HG03342 (cell line): ENCODE data around the gene MUC21.
"Not testable (repeated sequence)": the region's sequence is repeated elsewhere in the genome, so short reads cannot be mapped to it uniquely, and the experiment has no call there.

Source experiments
- ATAC-seq: cut with Tn5 transposase; IDR thresholded peaks from one replicate; pipeline ENCODE4 v1.9.1; 2021; ENCODE audit warnings: mild to moderate bottlenecking, moderate library complexity; ENCODE audit not compliant: unreplicated experiment

Gene MUC21

DNA sequence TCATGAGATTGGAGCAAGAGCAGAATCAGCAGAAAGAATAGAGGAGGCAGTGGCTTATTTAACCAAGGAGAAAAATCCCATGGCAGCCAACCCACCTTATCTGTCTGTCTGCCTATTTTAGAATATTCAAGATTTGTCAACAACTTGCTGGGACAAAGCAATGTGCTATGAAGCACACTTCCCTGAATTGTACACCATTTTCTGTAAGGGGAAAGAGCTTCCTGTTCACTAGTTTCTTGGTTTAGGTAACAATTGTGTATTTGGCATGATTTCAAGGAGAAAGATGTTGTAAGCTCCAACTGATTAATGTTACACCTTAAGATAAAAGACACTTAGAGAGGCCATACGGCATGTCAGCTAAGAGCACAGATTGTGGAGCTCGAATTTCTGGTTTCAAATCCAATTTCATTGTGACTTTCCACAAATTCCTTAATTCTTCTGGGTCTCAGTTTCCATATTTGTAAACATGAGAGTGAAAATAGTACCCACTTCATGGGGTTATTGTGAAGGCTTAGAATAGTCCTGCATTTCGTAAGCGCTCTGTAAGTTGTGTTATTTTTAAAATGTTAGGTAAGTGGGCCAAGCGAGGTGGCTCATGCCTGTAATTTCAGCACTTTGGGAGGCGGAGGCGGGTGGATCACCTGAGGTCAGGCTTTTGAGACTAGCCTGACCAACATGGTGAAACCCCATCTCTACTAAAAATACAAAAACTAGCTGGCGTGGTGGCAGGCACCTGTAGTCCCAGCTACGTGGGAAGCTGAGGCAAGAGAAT lies 21.9 kb downstream of the MUC21 start:
- ATAC-seq: no peak

DNA sequence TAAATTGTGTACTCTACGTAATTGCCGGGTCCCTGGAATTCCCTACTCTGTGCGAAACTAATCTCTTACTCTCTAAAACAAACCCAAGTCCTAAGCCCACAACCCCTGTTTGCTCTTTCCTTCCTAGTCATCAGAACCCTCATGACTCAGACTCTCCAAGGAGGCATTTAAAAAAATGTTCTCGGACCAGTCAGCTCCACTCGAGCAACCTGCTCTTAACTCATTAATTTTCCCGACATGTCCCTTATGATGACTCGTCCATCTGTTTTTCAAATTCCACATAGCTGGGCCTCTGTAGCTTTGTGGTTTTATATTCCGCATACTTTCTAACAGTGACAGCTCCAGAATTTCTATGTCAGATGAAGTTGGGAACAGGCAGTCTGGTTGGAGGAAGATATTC lies 24.2 kb downstream of the MUC21 start:
- ATAC-seq: no peak

DNA sequence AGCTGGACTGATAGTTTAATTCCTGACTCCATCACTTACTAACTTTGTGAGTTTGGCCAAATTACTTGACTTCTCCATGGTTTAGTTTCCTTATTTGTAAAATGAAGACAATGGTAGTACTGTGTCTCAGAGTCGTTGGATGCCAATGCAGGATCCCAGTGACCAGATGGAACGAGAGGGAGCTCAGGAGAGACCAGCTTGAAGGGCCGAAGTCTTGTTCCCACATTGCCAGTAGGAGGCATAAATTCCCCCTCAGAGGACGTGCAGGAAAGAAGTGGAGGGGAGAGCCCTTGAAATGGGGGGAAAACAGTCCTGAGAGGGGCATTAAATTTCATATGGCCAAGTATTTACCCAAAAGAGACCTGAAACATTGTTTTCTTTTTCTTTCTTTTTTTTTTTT lies 24.6 kb downstream of the MUC21 start:
- ATAC-seq: no peak

DNA sequence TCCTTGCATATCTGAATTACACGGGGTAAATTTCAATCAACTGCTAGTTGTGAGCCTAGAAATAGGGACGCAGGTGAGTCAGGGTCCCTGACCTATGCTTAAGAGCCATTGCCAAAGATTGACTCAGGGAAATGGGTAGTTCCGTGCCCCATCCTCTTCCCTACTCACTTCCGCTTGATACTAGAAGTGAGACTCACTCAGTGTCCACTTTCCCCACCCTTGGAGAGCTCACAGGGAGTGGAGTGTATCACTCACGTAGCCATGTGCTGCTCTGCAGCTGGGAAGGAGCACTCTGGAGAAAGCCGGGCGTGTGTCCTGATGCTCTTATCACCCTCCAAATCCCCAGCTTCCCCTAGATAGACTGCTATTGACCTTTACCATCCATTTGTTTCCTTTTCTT lies 26.2 kb downstream of the MUC21 start:
- no peak for ATAC-seq

DNA sequence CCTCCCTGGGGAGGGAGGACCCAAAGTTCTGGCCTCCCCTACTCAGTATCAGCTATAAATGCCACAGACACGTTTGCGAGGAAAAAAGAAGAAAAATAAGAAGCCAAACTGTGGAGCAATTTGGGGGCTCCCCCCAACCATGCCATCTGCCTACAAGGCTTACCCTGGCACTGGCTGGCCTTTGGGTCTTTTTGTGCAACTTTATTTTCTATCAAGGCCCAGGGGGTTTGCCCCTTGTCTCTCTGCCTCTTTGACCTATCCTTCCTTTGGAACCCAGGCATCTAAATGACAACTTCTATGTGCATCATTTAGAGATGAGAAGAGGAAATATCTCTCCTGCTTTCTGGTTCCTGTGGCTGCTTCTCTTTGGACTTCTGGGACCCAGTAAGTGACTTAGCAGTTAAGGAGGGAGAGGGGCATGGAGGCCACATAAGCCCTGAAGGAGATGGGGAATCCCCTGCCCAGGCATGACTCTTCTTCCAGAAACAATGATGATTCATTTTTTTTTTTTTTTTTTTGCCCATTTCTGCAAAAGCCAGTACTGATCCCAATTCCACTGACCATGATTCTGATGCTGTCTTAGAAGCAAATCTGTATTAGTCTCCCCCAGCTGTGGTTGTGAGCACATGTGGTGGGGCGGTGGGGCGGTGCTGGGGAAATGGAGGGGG lies 27.0 kb downstream of the MUC21 start, which contains the start of gene MUC22:
Gene MUC22 (plus strand): TSS at position 82 of the 668 bp plus-strand sequence. CDS start 233 bp downstream, at position 315.
- ATAC-seq: no peak

DNA sequence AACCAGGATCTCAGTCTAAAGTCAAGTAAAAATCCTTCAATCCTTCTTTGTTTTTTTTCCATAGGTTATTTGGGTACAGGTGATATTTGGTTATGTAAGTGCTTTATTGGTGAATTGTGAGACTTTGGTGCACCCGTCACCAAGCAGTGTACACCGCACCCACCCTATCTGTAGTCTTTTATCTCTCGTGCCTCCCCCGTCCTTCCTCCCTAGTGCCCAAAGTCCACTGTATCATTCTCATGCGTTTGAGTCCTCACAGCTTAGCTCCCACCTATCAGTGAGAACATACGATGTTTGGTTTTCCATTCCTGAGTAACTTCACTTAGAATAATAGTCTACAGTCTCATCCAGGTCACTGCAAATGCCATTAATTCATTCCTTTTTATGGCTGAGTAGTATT lies 27.6 kb downstream of the MUC21 start:
- no peak for ATAC-seq

DNA sequence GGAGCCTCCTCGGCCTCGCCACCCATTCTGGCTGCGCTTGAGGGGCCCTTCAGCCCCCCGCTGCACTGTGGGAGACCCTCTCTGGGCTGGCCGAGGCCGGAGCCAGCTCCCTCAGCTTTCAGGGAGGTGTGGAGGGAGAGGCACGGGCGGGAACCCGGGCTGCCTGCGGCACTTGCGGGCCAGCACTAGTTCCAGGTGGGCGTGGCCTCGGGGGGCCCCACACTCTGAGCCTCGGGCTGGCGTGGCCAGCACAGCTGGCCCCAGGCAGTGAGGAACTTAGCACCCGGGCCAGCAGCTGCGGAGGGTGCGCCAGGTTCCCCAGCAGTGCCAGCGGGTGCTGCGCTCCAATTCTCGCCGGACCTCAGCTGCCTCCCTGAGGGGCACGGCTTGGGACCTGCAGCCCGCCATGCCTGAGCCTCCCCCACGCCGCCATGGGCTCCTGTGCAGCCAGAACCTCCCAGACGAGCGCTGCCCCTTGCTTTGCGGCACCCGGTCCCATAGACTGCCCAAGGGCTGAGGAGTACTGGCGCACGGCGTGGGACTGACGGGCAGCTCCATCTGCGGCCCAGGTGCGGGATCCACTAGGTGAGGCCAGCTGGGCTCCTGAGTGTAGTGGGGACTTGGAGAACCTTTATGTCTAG lies 33.3 kb downstream of the MUC21 start:
- ATAC-seq: no peak

DNA sequence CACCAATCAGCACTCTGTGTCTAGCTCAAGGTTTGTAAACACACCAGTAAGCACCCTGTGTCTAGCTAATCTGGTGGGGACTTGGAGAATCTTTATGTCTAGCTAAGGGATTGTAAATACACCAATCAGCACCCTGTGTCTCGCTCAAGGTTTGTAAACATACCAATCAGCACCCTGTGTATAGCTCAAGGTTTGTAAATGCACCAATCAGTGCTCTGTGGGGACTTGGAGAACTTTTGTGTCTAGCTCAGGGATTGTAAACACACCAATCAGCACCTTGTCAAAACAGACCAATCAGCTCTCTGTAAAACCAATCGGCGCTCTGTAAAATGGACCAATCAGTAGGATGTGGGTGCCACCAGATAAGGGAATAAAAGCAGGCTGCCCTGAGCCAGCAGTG lies 33.9 kb downstream of the MUC21 start:
- ATAC-seq: not testable (repeated sequence)

DNA sequence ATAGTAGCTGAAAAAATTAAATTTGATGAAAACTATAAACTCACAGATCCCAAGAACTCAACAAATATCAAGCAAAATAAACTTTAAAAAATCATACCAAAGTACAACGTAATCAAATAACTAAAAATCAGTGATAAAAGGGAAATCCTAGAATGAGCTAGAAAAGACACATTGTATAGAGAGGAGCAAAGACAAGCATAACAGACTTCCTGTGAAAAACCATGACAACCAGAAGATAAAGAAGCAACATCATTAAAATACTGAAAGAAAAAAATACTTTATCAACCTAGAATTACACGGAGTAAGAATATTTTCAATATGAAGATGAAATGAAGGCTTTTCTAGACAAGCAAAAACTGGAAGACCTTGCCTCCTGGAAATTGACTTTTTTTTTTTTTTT lies 36.5 kb downstream of the MUC21 start:
- ATAC-seq: no peak

DNA sequence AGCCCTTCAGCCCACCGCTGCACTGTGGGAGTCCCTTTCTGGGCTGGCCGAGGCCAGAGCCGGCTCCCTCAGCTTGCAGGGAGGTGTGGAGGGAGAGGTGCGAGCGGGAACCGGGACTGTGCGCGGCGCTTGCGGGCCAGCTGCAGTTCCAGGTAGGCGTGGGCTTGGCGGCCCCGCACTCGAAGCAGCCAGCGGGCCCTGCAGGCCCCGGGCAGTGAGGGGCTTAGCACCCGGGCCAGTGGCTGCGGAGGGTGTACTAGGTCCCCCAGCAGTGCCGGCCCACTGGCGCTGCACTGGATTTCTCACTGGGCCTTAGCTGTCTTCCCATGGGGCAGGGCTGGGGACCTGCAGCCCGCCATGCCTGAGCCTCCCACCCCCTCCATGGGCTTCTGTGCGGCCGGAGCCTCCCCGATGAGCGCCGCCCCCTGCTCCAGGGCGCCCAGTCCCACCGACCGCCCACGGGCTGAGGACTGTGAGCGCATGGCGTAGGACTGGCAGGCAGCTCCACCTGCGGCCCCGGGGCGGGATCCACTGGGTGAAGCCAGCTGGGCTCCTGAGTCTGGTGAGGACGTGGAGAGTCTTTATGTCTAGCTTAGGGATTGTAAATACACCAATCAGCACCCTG lies 37.2 kb downstream of the MUC21 start:
- not testable (repeated sequence) for ATAC-seq

DNA sequence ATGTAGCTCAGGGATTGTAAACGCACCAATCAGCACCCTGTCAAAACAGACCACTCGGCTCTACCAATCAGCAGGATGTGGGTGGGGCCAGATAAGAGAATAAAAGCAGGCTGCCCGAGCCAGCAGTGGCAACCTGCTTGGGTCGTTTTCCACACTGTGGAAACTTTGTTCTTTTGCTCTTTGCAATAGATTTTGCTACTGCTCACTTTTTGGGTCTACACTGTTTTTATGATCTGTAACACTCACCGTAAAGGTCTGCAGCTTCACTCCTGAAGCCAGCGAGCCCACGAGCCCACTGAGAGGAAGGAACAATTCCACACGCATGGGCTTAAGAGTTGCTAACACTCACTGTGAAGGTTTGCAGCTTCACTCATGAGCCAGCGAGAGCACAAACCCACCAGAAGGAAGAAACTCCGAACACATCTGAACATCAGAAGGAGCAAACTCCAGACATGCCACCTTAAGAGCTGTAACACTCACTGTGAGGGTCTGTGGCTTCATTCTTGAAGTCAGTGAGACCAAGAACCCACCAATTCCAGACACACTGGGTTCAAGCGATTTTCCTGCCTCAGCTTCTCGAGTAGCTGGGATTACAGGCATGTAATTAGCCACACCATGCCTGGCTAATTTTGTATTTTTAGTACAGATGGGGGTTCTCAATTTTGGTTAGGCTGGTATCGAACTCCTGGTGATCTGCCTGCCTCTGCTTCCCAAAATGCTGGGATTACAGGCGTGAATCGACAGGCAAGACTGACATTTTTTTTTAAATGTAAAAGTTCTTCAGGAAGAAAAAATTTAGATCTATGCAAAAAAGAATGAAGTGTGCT lies 38.4 kb downstream of the MUC21 start:
- not testable (repeated sequence) for ATAC-seq

DNA sequence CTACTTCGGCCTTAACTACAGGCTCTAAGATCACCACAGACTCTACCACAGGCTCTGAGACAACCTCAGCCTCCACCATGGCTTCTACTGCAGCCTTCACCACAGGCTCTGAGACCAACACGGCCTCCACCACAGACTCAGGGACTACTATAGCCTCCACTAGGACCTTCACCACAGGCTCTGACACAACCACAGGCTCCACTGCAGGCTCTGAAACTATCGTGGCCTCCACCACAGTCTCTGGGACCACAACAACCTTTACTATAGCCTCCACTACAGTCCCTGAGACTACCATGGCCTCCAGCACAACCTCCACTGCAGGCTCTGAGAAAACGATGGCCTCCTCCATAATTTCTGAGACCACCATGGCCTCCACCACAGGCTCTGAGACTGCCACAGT lies 42.1 kb downstream of the MUC21 start:
- no peak for ATAC-seq

DNA sequence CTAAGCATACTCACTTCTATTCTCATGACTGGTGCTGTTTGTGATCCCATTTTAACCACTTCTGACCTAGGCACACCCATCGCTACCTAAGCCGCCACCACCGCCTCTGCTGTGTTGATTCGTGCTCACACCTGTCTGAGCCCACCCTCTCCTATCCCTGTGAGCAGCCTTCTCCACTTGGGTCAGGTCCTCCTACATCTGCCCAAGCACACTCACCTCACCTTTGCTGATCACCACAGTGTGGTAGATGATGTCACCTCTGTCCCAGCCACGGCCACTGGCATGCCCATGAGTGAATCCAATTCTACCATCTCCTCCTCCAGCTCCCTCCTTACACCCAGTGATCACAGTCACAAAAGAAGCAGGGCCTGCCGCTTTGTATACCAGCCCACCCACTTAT lies 47.6 kb downstream of the MUC21 start:
- no peak for ATAC-seq

DNA sequence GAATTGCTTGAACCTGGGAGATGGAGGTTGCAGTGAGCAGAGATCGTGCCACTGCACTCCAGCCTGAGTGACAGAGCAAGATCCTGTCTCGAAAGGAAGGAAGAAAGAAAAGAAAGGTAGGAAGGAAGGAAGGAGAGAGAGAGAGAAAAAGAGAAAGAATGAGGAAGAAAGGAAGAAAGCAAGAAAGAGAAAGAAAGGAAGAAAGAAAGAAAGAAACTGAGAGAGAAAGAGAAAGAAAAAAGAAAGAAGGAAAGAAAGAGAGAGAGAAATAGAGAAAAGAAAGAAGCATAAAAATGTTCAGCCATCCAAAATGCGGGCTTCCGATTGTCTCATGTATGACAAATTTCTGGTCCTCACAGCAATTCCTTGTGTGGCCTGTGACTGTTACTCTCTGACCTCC lies 49.6 kb downstream of the MUC21 start:
- ATAC-seq: no peak

DNA sequence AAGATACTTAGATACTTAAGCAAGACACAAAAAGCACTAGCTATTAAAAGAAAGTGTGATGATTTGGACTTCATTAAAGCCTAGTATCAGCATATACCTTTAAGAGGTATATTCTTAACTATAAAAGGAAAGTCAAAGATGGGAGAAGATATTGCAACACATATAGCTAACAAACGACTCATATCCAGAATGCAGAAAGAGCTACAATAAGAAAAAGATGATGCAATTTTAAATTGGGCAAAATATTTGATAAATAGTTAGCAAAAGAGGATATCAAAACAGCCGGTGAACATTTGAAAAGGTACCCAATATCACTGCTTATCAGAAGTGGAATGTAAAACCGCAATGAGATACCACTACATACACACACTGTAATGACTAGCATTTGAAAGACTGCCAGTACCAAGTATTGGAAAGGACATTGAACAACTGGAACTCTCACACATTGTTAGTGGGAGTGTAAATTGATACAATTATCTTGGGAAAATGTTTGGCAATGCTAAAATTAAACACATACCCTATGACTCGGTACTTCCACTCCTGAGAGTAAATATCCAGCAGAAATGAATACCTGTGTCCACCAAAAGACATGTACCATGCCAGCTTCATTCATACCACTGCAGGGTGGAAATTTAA lies 52.5 kb downstream of the MUC21 start:
- ATAC-seq: no peak

DNA sequence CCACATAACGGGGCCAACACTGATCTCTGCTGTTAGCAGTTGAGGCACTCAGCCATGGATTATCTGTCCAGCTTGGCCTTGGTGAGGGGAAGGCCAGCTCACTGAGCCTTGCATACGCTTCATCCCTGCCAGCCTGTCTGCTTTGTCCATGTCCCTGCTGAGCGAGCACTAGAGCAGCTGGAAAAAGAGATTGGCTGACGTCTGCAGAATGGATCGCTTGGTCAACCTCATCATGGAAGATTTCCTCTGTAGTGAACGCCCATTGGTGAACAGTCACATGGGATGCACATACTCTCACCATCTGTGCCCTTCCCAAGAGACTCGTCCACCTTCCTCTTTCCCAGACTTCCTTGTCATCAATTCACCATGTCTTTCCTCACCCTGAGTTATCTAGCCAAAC lies 53.7 kb downstream of the MUC21 start:
- no peak for ATAC-seq

DNA sequence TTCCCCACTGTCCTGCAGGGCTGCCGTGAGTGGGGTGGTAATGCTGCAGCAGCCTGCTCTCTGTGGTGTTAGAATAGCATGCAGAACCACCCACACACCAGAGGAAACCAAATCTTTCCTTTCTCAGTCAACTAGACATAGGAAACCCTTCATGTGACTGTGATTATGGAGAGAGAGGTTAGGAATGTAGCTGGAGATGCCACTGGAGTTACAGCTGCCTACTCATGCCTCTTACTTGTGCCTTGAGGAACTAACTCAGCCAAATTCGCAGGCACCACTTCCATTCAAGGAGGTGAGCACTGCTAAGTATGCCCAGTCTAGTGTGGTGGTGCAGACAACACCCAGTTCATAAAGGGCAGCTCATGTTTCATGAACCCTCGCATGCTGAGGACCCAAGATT lies 54.2 kb downstream of the MUC21 start:
- ATAC-seq: no peak

DNA sequence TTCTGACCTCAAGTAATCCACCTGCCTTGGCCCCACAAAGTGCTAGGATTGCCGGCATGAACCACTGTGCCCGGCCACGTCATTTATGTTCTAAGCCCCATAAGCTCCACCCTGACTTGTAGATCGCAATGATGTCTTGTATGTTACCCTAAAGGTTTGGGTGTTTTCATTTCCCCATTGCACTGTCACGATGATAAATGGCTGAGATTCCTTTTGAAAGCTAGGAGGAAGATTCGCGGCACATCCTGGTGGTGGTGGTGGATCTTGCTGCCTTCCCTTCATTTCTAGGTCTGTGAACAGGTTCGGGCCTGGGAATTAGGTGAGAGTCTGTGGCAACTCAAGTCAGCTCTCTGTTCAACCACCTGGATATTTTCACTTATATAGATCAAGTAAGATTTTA lies 55.0 kb downstream of the MUC21 start:
- no peak for ATAC-seq
